Measurements from ENCODE around the gene LBX1. TPM values are rescaled to one million over a fixed set of nuclear protein-coding genes. Genes with fewer than 3 reads are reported as not detected.

Gene LBX1
- polyA plus RNA-seq, 1 experiment: not detected

- POLR2A ChIA-PET: no interaction called here
- no peak overlapping the region for H3K4me3 ChIP-seq (ENCODE audit: low read depth, low read length)
- H3K27ac ChIP-seq (ENCODE audit: low read depth, low read length): no peak overlapping the region
- no peak for TF ChIP-seq CTCF (IDR thresholded peaks at IDR 0.05; ENCODE audit: low read depth, low read length)
- peaks cover 3% of the 10 kb centered on the region for H3K9me3 ChIP-seq (ENCODE audit: control insufficient read depth, insufficient read depth, low read length)
- no peak for DNase-seq (ENCODE audit: low read depth, low spot score)
- peaks cover 50% of the 10 kb centered on the region for H3K27me3 ChIP-seq (ENCODE audit: control insufficient read depth, insufficient read depth, low read length)
- CTCF ChIA-PET: interaction anchor here (1.5 kb wide), 1 partner anchor 44 kb away, joined by 4 read pairs; no protein-coding TSS in a partner anchor
Measured at GRCh38 chr10:101258179-101258885, 29.1 kb upstream of the LBX1 start.

- TF ChIP-seq CTCF (IDR thresholded peaks at IDR 0.05; ENCODE audit: low read depth, low read length): no peak
- H3K27me3 ChIP-seq (ENCODE audit: control insufficient read depth, insufficient read depth, low read length): peaks cover 41% of the 10 kb centered on the region
- CTCF ChIA-PET: interaction anchor here (1.5 kb wide), 1 partner anchor 44 kb away, joined by 4 read pairs; no protein-coding TSS in a partner anchor
- POLR2A ChIA-PET: no interaction called here
- no peak for DNase-seq (ENCODE audit: low read depth, low spot score)
- H3K27ac ChIP-seq (ENCODE audit: low read depth, low read length): no peak overlapping the region
- peaks cover 3% of the 10 kb centered on the region for H3K9me3 ChIP-seq (ENCODE audit: control insufficient read depth, insufficient read depth, low read length)
- no peak overlapping the region for H3K4me3 ChIP-seq (ENCODE audit: low read depth, low read length)
Measured at GRCh38 chr10:101257491-101257890, 28.2 kb upstream of the LBX1 start.

- ChIA-PET CTCF (interaction anchor here (0.5 to 1.5 kb wide), 2 partner anchors 20 to 42 kb away, joined by 3 to 6 read pairs; no protein-coding TSS in a partner anchor), POLR2A (no interaction called here)
- H3K27ac ChIP-seq (ENCODE audit: low read depth, low read length): no peak overlapping the region
- H3K4me3 ChIP-seq (ENCODE audit: low read depth, low read length): no peak overlapping the region
- peaks cover 3% of the 10 kb centered on the region for H3K9me3 ChIP-seq (ENCODE audit: control insufficient read depth, insufficient read depth, low read length)
- TF ChIP-seq CTCF (IDR thresholded peaks at IDR 0.05; ENCODE audit: low read depth, low read length): no peak
- H3K27me3 ChIP-seq (ENCODE audit: control insufficient read depth, insufficient read depth, low read length): peaks cover 38% of the 10 kb centered on the region
- no peak for DNase-seq (ENCODE audit: low read depth, low spot score)
Measured at GRCh38 chr10:101257084-101257483, 27.8 kb upstream of the LBX1 start.

- ChIA-PET POLR2A (no interaction called here), CTCF (interaction anchor here (0.5 to 1.5 kb wide), 2 partner anchors 21 to 42 kb away, joined by 3 to 6 read pairs; no protein-coding TSS in a partner anchor)
- peaks cover 3% of the 10 kb centered on the region; the same call in 1 of the 2 replicates for H3K9me3 ChIP-seq (ENCODE audit: control insufficient read depth, insufficient read depth, low read length)
- no peak for DNase-seq (ENCODE audit: low read depth, low spot score)
- H3K27ac ChIP-seq (ENCODE audit: low read depth, low read length): no peak overlapping the region
- H3K27me3 ChIP-seq (ENCODE audit: control insufficient read depth, insufficient read depth, low read length): peaks cover 37% of the 10 kb centered on the region
- no peak overlapping the region for H3K4me3 ChIP-seq (ENCODE audit: low read depth, low read length)
- no peak for TF ChIP-seq CTCF (IDR thresholded peaks at IDR 0.05; ENCODE audit: low read depth, low read length)
Measured at GRCh38 chr10:101256387-101256786, 27.1 kb upstream of the LBX1 start.

- H3K27me3 ChIP-seq (ENCODE audit: control insufficient read depth, insufficient read depth, low read length): peaks cover 49% of the 10 kb centered on the region
Measured at GRCh38 chr10:101250136-101250535, 20.9 kb upstream of the LBX1 start.

More at GRCh38 chr10:101250136-101250535, 20.9 kb upstream of the LBX1 start:
- DNase-seq (ENCODE audit: low read depth, low spot score): no peak
- no peak for TF ChIP-seq CTCF (IDR thresholded peaks at IDR 0.05; ENCODE audit: low read depth, low read length)
- H3K9me3 ChIP-seq (ENCODE audit: control insufficient read depth, insufficient read depth, low read length): no peaks in the 10 kb centered on the region
- POLR2A ChIA-PET: no interaction called here
- CTCF ChIA-PET: interaction anchor here (1.5 kb wide), 1 partner anchor 36 kb away, joined by 4 read pairs; no protein-coding TSS in a partner anchor
- H3K27ac ChIP-seq (ENCODE audit: low read depth, low read length): no peak overlapping the region
- no peak overlapping the region for H3K4me3 ChIP-seq (ENCODE audit: low read depth, low read length)

Measured in AG04450 (cell line).